ENCODE data around the gene ATOX1.

The ATOX1 gene

DNA sequence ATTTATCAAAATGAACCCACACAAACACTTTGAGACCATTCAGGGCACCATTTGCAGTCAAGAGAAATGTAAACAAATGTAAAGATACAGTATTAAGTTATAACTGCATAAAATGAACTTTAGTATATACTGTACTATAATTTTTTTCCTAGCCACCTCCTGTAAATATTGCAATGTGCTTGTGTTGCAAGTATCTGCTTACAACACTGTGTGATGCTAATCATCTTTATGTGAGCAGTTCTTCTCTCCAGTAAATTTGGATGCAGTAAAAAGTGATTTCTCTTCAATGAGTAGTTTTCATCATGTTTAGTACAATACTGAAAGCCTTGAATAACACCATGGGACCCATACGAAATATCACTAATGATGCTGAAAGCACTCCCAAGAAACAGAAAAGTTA lies 22.8 kb upstream of the ATOX1 start:
- H3K9me3 ChIP-seq, result no peaks in the 10 kb centered on the region
- H3K4me1 ChIP-seq (ENCODE audit: control insufficient read depth in 1 of 2, insufficient read depth in 1 of 2, low read depth in 1 of 2, low read length in 1 of 2), result peaks cover 22 to 33% of the 10 kb centered on the region in 2 experiments
- no peaks in the 10 kb centered on the region for H3K36me3 ChIP-seq
- no peak overlapping the region for H3K4me3 ChIP-seq (ENCODE audit: low read depth in 1 of 2, low read length in 1 of 2)
- no peaks in the 10 kb centered on the region for H3K27me3 ChIP-seq
- TF ChIP-seq, protein P1, sequence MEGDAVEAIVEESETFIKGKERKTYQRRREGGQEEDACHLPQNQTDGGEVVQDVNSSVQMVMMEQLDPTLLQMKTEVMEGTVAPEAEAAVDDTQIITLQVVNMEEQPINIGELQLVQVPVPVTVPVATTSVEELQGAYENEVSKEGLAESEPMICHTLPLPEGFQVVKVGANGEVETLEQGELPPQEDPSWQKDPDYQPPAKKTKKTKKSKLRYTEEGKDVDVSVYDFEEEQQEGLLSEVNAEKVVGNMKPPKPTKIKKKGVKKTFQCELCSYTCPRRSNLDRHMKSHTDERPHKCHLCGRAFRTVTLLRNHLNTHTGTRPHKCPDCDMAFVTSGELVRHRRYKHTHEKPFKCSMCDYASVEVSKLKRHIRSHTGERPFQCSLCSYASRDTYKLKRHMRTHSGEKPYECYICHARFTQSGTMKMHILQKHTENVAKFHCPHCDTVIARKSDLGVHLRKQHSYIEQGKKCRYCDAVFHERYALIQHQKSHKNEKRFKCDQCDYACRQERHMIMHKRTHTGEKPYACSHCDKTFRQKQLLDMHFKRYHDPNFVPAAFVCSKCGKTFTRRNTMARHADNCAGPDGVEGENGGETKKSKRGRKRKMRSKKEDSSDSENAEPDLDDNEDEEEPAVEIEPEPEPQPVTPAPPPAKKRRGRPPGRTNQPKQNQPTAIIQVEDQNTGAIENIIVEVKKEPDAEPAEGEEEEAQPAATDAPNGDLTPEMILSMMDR (IDR thresholded peaks at IDR 0.05), result no peak
- H3K27ac ChIP-seq, result peak overlapping the region; percentile 53

DNA sequence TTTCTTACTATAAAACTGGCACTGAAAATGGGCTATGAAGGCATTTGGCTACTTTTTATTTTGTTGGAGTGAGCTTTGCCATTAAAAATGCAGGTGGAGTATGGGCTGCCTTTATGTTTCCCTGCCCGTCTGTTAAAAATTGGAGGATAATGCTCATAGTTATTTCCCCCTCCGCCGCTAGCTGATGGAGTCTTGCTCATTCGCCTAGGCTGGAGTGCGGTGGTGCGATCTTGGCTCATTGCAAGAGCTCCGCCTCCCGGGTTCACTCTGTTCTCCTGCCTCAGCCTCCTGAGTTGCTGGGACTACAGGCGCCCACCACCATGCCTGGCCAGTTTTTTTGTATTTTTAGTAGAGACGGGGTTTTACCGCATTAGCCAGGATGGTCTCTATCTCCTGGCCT lies 21.9 kb upstream of the ATOX1 start:
- TF ChIP-seq, protein P1 (IDR thresholded peaks at IDR 0.05), result no peak
- H3K9me3 ChIP-seq, result no peaks in the 10 kb centered on the region
- no peak overlapping the region for H3K27ac ChIP-seq
- no peak overlapping the region for H3K4me3 ChIP-seq (ENCODE audit: low read depth in 1 of 2, low read length in 1 of 2)
- H3K4me1 ChIP-seq (ENCODE audit: control insufficient read depth in 1 of 2, insufficient read depth in 1 of 2, low read depth in 1 of 2, low read length in 1 of 2), result peaks cover 21 to 32% of the 10 kb centered on the region in 2 experiments
- no peaks in the 10 kb centered on the region for H3K36me3 ChIP-seq
- no peaks in the 10 kb centered on the region for H3K27me3 ChIP-seq

DNA sequence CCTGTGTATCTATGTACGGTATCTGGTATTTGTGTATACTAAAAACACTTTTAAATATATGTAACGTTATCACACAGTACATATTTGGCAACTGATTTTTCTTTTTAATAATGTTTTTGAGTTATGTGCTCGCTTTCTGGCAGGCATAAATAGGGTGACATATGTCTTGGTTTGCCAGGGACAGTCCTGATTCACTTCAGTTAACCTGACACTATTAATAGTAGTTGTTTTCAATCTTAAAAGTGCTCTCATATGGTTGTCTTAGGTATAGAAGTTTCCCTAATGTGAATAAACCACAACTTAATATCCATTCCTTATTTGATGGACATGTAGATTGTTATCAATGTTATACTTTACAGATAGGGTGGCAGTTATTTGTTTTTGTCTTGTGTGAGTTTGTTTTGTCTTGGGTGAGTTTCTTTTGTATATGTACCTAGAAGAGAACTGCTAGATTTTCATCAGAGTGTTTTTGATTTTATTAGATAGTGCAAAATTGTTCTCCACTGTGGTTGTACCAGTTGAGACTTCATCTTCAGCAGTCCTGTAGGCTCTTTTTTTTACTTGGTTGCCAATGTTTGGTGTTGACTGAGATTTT lies 21.2 kb upstream of the ATOX1 start:
- Histone ChIP-seq H3K4me1 (ENCODE audit: control insufficient read depth in 1 of 2, insufficient read depth in 1 of 2, low read depth in 1 of 2, low read length in 1 of 2) (peaks cover 17 to 27% of the 10 kb centered on the region in 2 experiments), H3K27ac (no peak overlapping the region), H3K9me3 (no peaks in the 10 kb centered on the region), H3K36me3 (no peaks in the 10 kb centered on the region), H3K27me3 (no peaks in the 10 kb centered on the region), H3K4me3 (ENCODE audit: low read depth in 1 of 2, low read length in 1 of 2) (no peak overlapping the region)
- TF ChIP-seq, protein P1 (IDR thresholded peaks at IDR 0.05), result no peak

DNA sequence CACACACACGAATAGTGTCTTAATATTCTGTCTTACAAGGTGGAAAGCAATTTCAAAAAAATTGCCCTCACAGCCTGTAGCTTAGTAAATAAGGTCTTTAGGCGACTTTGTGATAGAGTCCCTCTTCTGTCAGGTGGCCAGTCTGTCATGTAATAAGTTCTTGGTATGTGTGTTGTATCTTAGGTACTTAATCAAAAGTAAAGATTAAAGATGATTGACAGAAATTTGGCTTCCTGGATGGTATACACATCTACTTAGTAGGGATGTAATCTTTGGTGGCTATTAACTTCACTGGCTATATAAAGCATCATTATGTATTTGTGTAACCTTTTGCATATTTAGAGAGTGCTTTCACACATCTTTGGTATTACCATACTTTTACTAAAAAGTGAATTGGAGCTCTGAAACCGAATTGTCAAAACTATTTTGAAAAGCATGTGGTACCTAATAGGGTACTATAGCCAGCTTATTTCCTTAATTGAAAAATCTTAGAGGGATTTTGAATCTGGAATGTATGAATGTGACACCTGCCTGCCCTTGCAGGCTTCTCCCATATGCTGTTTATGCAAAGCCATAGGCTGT lies 16.7 kb upstream of the ATOX1 start:
- no peak overlapping the region for H3K27ac ChIP-seq
- no peaks in the 10 kb centered on the region for H3K36me3 ChIP-seq
- H3K9me3 ChIP-seq, result no peaks in the 10 kb centered on the region
- H3K4me1 ChIP-seq (ENCODE audit: control insufficient read depth in 1 of 2, insufficient read depth in 1 of 2, low read depth in 1 of 2, low read length in 1 of 2), result peaks cover 33 to 35% of the 10 kb centered on the region in 2 experiments
- H3K4me3 ChIP-seq (ENCODE audit: low read depth in 1 of 2, low read length in 1 of 2), result no peak overlapping the region
- no peaks in the 10 kb centered on the region for H3K27me3 ChIP-seq
- TF ChIP-seq, protein P1 (IDR thresholded peaks at IDR 0.05), result no peak

DNA sequence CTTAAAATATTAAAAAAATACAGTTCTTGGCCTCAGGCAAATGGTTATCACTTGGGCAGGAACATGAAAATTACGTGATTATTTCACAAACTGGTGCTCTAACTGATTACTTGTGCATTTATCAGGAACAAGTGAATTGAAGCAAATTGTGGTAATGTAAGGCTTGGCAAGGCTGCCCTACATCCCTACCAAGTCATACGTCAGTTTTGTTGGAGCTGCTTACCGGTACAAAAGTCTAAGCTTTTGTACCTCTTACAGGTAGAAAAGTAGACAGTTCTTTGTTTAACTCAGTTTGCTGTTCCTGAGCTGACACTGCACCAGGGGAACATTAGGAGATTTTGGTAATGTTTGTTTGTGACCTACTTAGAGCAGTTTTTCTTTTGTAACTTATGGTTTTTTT lies 15.5 kb upstream of the ATOX1 start:
- Histone ChIP-seq H3K27ac (peak overlapping the region; percentile 96), H3K4me1 (ENCODE audit: control insufficient read depth in 1 of 2, insufficient read depth in 1 of 2, low read depth in 1 of 2, low read length in 1 of 2) (peaks cover 41 to 43% of the 10 kb centered on the region in 2 experiments), H3K36me3 (no peaks in the 10 kb centered on the region), H3K27me3 (no peaks in the 10 kb centered on the region), H3K4me3 (ENCODE audit: low read depth in 1 of 2, low read length in 1 of 2) (no peak overlapping the region), H3K9me3 (no peaks in the 10 kb centered on the region)
- TF ChIP-seq, protein P1 (IDR thresholded peaks at IDR 0.05), result no peak
